Fibroblast of skin of right biceps (primary cell): Measurements from ENCODE around the gene PAPLN.
"Not testable (repeated sequence)": the region's sequence is repeated elsewhere in the genome, so short reads cannot be mapped to it uniquely, and the experiment has no call there.

Experiments
- DNase-seq: peaks from one replicate; pipeline ENCODE4 v3.0.0-alpha.2; 2013

Gene PAPLN

DNA sequence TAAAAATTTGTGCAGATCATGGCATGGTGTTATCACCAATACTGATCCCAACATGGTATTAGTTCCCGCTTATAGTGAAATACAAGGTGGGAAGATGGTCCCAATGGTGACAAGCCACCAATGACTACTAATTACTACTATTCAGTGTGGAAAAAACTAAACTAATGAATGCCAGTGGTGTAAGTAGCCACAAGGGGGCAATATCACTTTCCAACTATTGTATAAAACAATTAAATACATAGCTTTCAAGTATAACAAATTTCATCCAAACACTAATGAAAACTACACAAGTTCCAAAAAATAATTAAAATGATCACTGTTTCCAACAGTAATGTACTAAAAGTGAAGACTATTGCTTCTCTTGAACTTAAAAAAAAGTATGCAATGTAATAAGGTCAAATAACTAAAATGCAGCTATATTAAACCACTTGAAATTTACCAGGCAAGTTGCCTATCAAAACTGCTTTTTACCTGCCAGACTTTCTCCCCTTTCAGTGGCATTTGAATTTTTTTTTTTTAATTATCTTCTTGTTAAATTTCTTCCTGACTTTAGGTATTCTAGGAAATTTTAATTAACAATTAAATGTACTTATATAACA, 58.0 kb downstream of the PAPLN start:
- peak; percentile 32 for DNase-seq

DNA sequence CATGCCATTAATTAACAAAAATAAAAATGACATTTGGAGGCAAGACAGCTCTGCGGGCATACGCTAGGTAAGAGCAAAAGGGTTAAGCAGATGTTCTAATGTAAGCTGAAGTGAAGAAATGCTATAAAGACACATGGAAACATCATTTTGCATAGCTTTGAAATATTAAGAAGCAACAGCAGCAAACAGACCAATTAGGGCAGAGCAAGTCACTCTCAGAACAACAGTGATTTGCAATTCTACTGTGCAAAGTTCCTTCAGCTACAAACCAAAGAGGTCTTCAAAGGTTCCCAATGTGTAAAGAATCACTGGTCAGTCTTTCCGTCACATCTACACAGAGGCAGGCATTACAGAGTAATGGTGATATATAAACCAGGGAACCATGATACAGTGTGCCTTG, 68.2 kb downstream of the PAPLN start:
- no peak for DNase-seq

DNA sequence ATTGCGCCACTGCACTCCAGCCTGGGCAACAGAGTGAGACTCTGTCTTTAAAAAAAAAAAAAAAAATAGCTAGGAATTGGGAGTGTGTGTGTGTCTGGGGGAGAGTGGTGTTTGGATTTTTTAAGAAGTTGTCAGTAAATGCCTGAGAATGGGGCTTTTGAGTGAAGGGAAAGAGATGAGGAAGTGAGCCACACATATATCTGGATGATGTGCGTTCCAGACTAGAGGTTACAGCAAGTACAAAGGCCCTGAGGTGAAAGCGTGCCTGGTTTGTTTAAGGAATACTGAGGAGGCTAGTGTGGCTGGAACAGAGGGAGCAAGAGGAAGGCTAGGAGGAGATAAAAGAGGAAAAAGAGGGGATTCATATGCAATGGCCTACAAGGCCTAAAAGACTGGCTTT, 70.0 kb downstream of the PAPLN start:
- DNase-seq: no peak

GRCh38 chr14:73309207-73309606, 71.9 kb downstream of the PAPLN start:
- DNase-seq: not testable (repeated sequence)

DNA sequence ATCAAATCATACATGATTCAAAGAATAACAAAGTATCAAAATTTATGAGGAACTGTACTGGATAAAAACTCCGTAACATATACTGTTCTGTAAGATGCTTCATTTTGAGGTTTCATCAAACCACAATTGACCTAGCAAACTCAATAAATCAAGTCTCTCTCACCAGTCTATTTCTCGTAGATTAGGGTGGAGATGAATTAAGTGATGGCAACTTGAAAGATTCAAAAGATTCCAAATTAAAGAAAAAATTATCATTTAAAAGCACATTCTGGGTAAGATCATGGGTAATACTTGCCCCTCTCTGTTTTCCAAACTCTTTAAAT, 74.4 kb downstream of the PAPLN start:
- DNase-seq: no peak

GRCh38 chr14:73312687-73313086, 75.4 kb downstream of the PAPLN start:
- DNase-seq: no peak

DNA sequence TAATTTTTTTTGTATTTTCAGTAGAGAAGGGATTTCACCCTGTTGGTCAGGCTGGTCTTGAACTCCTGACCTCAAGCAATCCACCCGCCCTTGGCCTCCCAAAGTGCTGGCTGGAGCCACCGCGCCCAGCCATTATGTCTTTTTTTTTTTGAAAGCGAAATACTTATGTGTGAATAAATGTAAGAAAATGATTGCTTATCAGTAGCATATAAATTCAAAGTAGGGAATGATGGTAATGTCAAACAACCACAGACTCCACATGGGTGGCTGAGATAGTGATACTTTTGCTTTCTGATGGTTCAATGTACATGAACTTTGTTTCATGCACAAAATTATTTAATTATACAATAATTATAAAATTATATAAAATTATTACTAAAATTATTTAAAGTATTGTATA, 75.8 kb downstream of the PAPLN start:
- DNase-seq: no peak

GRCh38 chr14:73323896-73324399, 86.6 kb downstream of the PAPLN start:
- no peak for DNase-seq
